ENCODE measurements around the gene SPARCL1. TPM values are rescaled to one million over a fixed set of nuclear protein-coding genes. Genes with fewer than 3 reads are reported as not detected.

SPARCL1 gene
- total and polyA plus RNA-seq, 2 donors (not counting 1 experiment from before 2014, with no cell fraction given) = 0.64 to 4.1 TPM

GRCh38 chr4:87527431-87528220, 1.6 kb downstream of the SPARCL1 start:
- H3K4me2 ChIP-seq (ENCODE audit: extremely low read depth, insufficient read depth, low read length) = no peak overlapping the region
- TF ChIP-seq EZH2 (IDR thresholded peaks at IDR 0.05; ENCODE audit: low read length, missing control alignments) = no peak
- TF ChIP-seq, protein P1, sequence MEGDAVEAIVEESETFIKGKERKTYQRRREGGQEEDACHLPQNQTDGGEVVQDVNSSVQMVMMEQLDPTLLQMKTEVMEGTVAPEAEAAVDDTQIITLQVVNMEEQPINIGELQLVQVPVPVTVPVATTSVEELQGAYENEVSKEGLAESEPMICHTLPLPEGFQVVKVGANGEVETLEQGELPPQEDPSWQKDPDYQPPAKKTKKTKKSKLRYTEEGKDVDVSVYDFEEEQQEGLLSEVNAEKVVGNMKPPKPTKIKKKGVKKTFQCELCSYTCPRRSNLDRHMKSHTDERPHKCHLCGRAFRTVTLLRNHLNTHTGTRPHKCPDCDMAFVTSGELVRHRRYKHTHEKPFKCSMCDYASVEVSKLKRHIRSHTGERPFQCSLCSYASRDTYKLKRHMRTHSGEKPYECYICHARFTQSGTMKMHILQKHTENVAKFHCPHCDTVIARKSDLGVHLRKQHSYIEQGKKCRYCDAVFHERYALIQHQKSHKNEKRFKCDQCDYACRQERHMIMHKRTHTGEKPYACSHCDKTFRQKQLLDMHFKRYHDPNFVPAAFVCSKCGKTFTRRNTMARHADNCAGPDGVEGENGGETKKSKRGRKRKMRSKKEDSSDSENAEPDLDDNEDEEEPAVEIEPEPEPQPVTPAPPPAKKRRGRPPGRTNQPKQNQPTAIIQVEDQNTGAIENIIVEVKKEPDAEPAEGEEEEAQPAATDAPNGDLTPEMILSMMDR (conservative IDR thresholded peaks at IDR 0.05 in 1 of 2, IDR thresholded peaks at IDR 0.05 in 1 of 2; ENCODE audit: low read depth in 1 of 2, low read length in 2 of 2) = no peak
- no peak overlapping the region for H3K4me3 ChIP-seq (replicated peaks in 1 of 4; ENCODE audit: control extremely low read depth in 1 of 4, insufficient read depth in 1 of 4, low read depth in 3 of 4, low read length in 4 of 4)
- no peak overlapping the region for H3K9ac ChIP-seq (ENCODE audit: insufficient read depth, low read length)
- H3K9me3 ChIP-seq (ENCODE audit: control insufficient read depth, insufficient read depth, low read depth, low read length) = no peaks in the 10 kb centered on the region
- no peak overlapping the region for H3K27ac ChIP-seq (ENCODE audit: insufficient read depth, low read length)
- H3K79me2 ChIP-seq (ENCODE audit: control insufficient read depth, insufficient read depth, low read length) = no peaks in the 10 kb centered on the region
- no peaks in the 10 kb centered on the region for H3K27me3 ChIP-seq (ENCODE audit: control insufficient read depth, insufficient read depth, low read length)
- H2AFZ ChIP-seq (ENCODE audit: low read length) = no peak overlapping the region
- DNase-seq (ENCODE audit: low read depth in 2 of 2) = peak in 1 of 2 donors; percentile 17
- H3K36me3 ChIP-seq (ENCODE audit: control insufficient read depth, insufficient read depth, low read length) = no peaks in the 10 kb centered on the region
- peaks cover 3% of the 10 kb centered on the region for H3K4me1 ChIP-seq (ENCODE audit: control insufficient read depth, extremely low read depth, insufficient read depth, low read length)
- H4K20me1 ChIP-seq (ENCODE audit: control insufficient read depth, extremely low read depth, insufficient read depth, low read length) = no peaks in the 10 kb centered on the region

DNA sequence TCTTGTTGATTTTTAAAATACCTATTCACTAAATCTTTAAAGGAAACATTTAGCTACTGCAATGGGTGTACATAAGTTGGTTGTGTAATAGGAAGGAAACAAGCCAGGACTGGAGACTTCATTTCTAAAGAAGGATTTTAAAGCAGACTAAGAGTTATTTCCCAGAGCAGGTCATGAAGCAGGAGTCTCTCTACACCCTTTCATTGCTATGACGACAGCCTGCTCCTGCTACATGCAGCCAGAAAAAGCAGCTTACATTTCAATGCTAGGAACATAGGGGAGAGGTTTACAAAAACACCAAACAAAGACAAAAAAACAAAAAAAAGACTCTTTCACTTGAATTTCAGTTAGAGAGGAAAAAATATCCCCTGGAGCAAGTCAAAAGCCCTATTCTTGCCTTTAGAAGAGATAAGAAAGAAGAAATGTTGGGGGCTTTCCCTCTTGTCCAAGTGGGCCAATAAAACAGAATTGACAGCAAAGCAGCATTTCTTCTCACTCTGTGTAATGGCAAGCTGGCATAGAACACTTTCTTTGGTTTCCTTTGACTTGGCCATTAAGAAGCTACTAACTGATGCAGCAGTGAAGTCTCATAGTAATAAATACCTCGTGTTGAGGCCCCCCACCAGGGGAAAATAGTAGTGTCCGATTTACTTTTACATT, 3.4 kb downstream of the SPARCL1 start:
- Histone ChIP-seq H3K27me3 (ENCODE audit: control insufficient read depth, insufficient read depth, low read length) (no peaks in the 10 kb centered on the region), H4K20me1 (ENCODE audit: control insufficient read depth, extremely low read depth, insufficient read depth, low read length) (no peaks in the 10 kb centered on the region), H3K27ac (ENCODE audit: insufficient read depth, low read length) (no peak overlapping the region), H3K4me3 (replicated peaks in 1 of 4; ENCODE audit: control extremely low read depth in 1 of 4, insufficient read depth in 1 of 4, low read depth in 3 of 4, low read length in 4 of 4) (no peak overlapping the region), H3K9me3 (ENCODE audit: control insufficient read depth, insufficient read depth, low read depth, low read length) (no peaks in the 10 kb centered on the region), H3K4me1 (ENCODE audit: control insufficient read depth, extremely low read depth, insufficient read depth, low read length) (peaks cover under 1% of the 10 kb centered on the region), H3K79me2 (ENCODE audit: control insufficient read depth, insufficient read depth, low read length) (no peaks in the 10 kb centered on the region), H3K4me2 (ENCODE audit: extremely low read depth, insufficient read depth, low read length) (no peak overlapping the region), H3K36me3 (ENCODE audit: control insufficient read depth, insufficient read depth, low read length) (no peaks in the 10 kb centered on the region), H3K9ac (ENCODE audit: insufficient read depth, low read length) (no peak overlapping the region), H2AFZ (ENCODE audit: low read length) (no peak overlapping the region)
- no peak for TF ChIP-seq EZH2 (IDR thresholded peaks at IDR 0.05; ENCODE audit: low read length, missing control alignments)
- TF ChIP-seq, protein P1 (conservative IDR thresholded peaks at IDR 0.05 in 1 of 2, IDR thresholded peaks at IDR 0.05 in 1 of 2; ENCODE audit: low read depth in 1 of 2, low read length in 2 of 2) = no peak
- DNase-seq (ENCODE audit: low read depth in 2 of 2) = peak; percentile 35 to 87

GRCh38 chr4:87524456-87524855, 4.7 kb downstream of the SPARCL1 start:
- TF ChIP-seq, protein P1 (conservative IDR thresholded peaks at IDR 0.05 in 1 of 2, IDR thresholded peaks at IDR 0.05 in 1 of 2; ENCODE audit: low read depth in 1 of 2, low read length in 2 of 2) = no peak
- TF ChIP-seq EZH2 (IDR thresholded peaks at IDR 0.05; ENCODE audit: low read length, missing control alignments) = no peak

More at GRCh38 chr4:87524456-87524855, 4.7 kb downstream of the SPARCL1 start:
- Histone ChIP-seq H4K20me1 (ENCODE audit: control insufficient read depth, extremely low read depth, insufficient read depth, low read length) (no peaks in the 10 kb centered on the region), H3K4me3 (replicated peaks in 1 of 4; ENCODE audit: control extremely low read depth in 1 of 4, insufficient read depth in 1 of 4, low read depth in 3 of 4, low read length in 4 of 4) (no peak overlapping the region), H3K27me3 (ENCODE audit: control insufficient read depth, insufficient read depth, low read length) (no peaks in the 10 kb centered on the region), H3K27ac (ENCODE audit: insufficient read depth, low read length) (no peak overlapping the region), H3K79me2 (ENCODE audit: control insufficient read depth, insufficient read depth, low read length) (no peaks in the 10 kb centered on the region), H3K4me1 (ENCODE audit: control insufficient read depth, extremely low read depth, insufficient read depth, low read length) (no peaks in the 10 kb centered on the region), H3K9ac (ENCODE audit: insufficient read depth, low read length) (no peak overlapping the region), H3K4me2 (ENCODE audit: extremely low read depth, insufficient read depth, low read length) (no peak overlapping the region), H2AFZ (ENCODE audit: low read length) (no peak overlapping the region), H3K9me3 (ENCODE audit: control insufficient read depth, insufficient read depth, low read depth, low read length) (no peaks in the 10 kb centered on the region), H3K36me3 (ENCODE audit: control insufficient read depth, insufficient read depth, low read length) (no peaks in the 10 kb centered on the region)
- DNase-seq (ENCODE audit: low read depth in 2 of 2) = peak in 1 of 2 donors; percentile 65
